Lung (tissue), 12 donors: Measurements from ENCODE around the gene CAPZB. TPM values are rescaled to one million over a fixed set of nuclear protein-coding genes. Genes with fewer than 3 reads are reported as not detected.
A peak's percentile ranks its signal among the peaks of the same experiment; 100 is the strongest.

Source experiments
- ATAC-seq: fragments of 200-7000 bp; cut with Tn5 transposase; one replicate; pipeline ENCODE4 v1.9.1; 2020; ENCODE audit warnings: moderate number of reproducible peaks; ENCODE audit not compliant: insufficient read depth, low FRiP score
- DNase-seq, 3 donors: peaks; one replicate each; pipeline ENCODE4 v3.0.0-alpha.2; 2013 to 2017
- H3K27ac ChIP-seq, 2 donors: one replicate each; pipeline ENCODE4 v1.5.1; 2013; ENCODE audit warnings: mild to moderate bottlenecking in 2 of 2, moderate library complexity in 2 of 2, control low read depth in 1 of 2, inconsistent platforms in 1 of 2, low read depth in 1 of 2, low read length in 1 of 2
- H3K27me3 ChIP-seq, 3 donors: one replicate each; pipeline ENCODE4 v1.5.1; 2013; ENCODE audit warnings: low read length in 2 of 3; ENCODE audit not compliant: control insufficient read depth in 3 of 3, insufficient read depth in 3 of 3
- H3K36me3 ChIP-seq, 4 donors: one replicate each; pipeline ENCODE4 v1.5.1; 2013; ENCODE audit warnings: low read length in 4 of 4, mild to moderate bottlenecking in 1 of 4, moderate library complexity in 1 of 4; ENCODE audit not compliant: control insufficient read depth in 4 of 4, insufficient read depth in 4 of 4
- H3K4me1 ChIP-seq, 5 donors: one replicate each; pipeline ENCODE4 v1.5.1; 2013; ENCODE audit warnings: low read length in 5 of 5, mild to moderate bottlenecking in 2 of 5, moderate library complexity in 1 of 5; ENCODE audit not compliant: control insufficient read depth in 5 of 5, insufficient read depth in 5 of 5
- H3K4me3 ChIP-seq: one replicate; pipeline ENCODE4 v1.5.1; 2013; ENCODE audit warnings: mild to moderate bottlenecking, control low read depth, moderate library complexity
- H3K9ac ChIP-seq, 2 donors: one replicate each; pipeline ENCODE4 v1.5.1; 2013; ENCODE audit warnings: low read length in 2 of 2, control low read depth in 1 of 2; ENCODE audit not compliant: insufficient read depth in 1 of 2
- H3K9me3 ChIP-seq, 4 donors: one replicate each; pipeline ENCODE4 v1.5.1; 2013; ENCODE audit warnings: low read length in 3 of 4, mild to moderate bottlenecking in 1 of 4, moderate library complexity in 1 of 4; ENCODE audit not compliant: control insufficient read depth in 4 of 4, insufficient read depth in 3 of 4
- CTCF ChIP-seq: IDR thresholded peaks from 2 replicates; pipeline ENCODE4 v1.5.1; 2012; ENCODE audit warnings: mild to moderate bottlenecking; ENCODE audit errors: control extremely low read depth, extremely low read depth
- WGBS, 2 donors: extraction: QIAGEN DNeasy Blood & Tissue Kit; methylation state at CpG; one replicate each; pipeline ENCODE4 v1.1.7; 2013; 5-methylcytosine and 5-hydroxymethylcytosine counted together
- polyA plus RNA-seq, 2 donors: library from polyadenylated mRNA; stranded (reverse); fragments of 200-250 nt; gene quantifications; one replicate each; pipeline ENCODE4 v1.2.1, GENCODE V29; 2013
- total RNA-seq, 2 donors: library from RNA; depleted of rRNA in 1 of 2; stranded (reverse); fragments of >200 nt in 1 of 2; gene quantifications; one replicate each; pipeline ENCODE4 v1.2.1, GENCODE V29; 2014 to 2021
- donor health status: control.
- donor health status: control.
- donor health status: Bipolar disorder and iron deficiency.
- donor health status: healthy.
- donor health status: DM: yes; HTN: yes; CAD: no.

CAPZB gene
- total and polyA plus RNA-seq, 4 donors: 94.7 to 339 (median 278) TPM

GRCh38 chr1:19414515-19415121 lies 70.7 kb downstream of the CAPZB start:
- H3K4me3 ChIP-seq: no peak overlapping the region
- ATAC-seq: no peak
- no peaks in the 10 kb centered on the region for H3K9me3 ChIP-seq
- no peak for TF ChIP-seq CTCF
- H3K9ac ChIP-seq: no peak overlapping the region
- H3K4me1 ChIP-seq: peaks cover 7 to 74% (median 32%) of the 10 kb centered on the region in 5 donors
- 66 to 78% methylated on average over 2 of the region's 2 CpGs for WGBS, 2 donors
- DNase-seq: peak; percentile 82 to 97 (median 96)
- peaks cover 6 to 16% (median 10%) of the 10 kb centered on the region in 4 donors for H3K36me3 ChIP-seq
- H3K27me3 ChIP-seq: no peaks in the 10 kb centered on the region
- H3K27ac ChIP-seq: no peak overlapping the region

- H3K36me3 ChIP-seq: peaks cover 3 to 11% (median 8%) of the 10 kb centered on the region in 4 donors
- H3K4me1 ChIP-seq: peaks cover 5 to 68% (median 32%) of the 10 kb centered on the region in 5 donors
- no peaks in the 10 kb centered on the region for H3K27me3 ChIP-seq
- ATAC-seq (no peak), DNase-seq (no peak)
- TF ChIP-seq CTCF: no peak
- WGBS, 2 donors: 84 to 91% methylated on average over 12 of the region's 12 CpGs
- H3K27ac ChIP-seq: peak overlapping the region in 1 of 2 donors; percentile 18
- no peaks in the 10 kb centered on the region for H3K9me3 ChIP-seq
- peak overlapping the region in 1 of 2 donors; percentile 14 for H3K9ac ChIP-seq
- H3K4me3 ChIP-seq: no peak overlapping the region
Measured at GRCh38 chr1:19413999-19414398, 71.3 kb downstream of the CAPZB start.

GRCh38 chr1:19412654-19413053 lies 72.7 kb downstream of the CAPZB start:
- Histone ChIP-seq H3K4me3 (no peak overlapping the region), H3K9me3 (no peaks in the 10 kb centered on the region), H3K27ac (no peak overlapping the region), H3K9ac (no peak overlapping the region), H3K27me3 (no peaks in the 10 kb centered on the region), H3K36me3 (peaks cover 0 to 5% (median 3%) of the 10 kb centered on the region in 4 donors), H3K4me1 (peaks cover 9 to 65% (median 37%) of the 10 kb centered on the region in 5 donors)
- ATAC-seq (no peak), DNase-seq (no peak)
- WGBS, 2 donors: 72 to 87% methylated on average over 8 of the region's 8 CpGs
- no peak for TF ChIP-seq CTCF
